ENCODE results near the gene RUFY3. TPM values are rescaled to one million over a fixed set of nuclear protein-coding genes. Genes with fewer than 3 reads are reported as not detected.
"Not testable (repeated sequence)": the region's sequence is repeated elsewhere in the genome, so short reads cannot be mapped to it uniquely, and the experiment has no call there.

Gene RUFY3
- total RNA-seq, 1 experiment from 2014 or later, result 48.0 TPM

GRCh38 chr4:70701271-70701670 lies 20.5 kb upstream of the RUFY3 start:
- no peak overlapping the region for H4K91ac ChIP-seq (ENCODE audit: insufficient read length, low read depth, low read length)
- no peak for TF ChIP-seq CTCF (conservative IDR thresholded peaks at IDR 0.05)
- no peak overlapping the region for H2BK20ac ChIP-seq (ENCODE audit: low read depth, low read length, poor library complexity, severe bottlenecking)
- no peak overlapping the region for H4K5ac ChIP-seq (ENCODE audit: insufficient read length, low read depth, low read length)
- H3K9me3 Mint-ChIP-seq, result no peaks in the 10 kb centered on the region
- no peaks in the 10 kb centered on the region for H3K36me3 Mint-ChIP-seq (ENCODE audit: insufficient read depth in 1 of 3, low read depth in 3 of 3)
- no peak overlapping the region for H2BK12ac ChIP-seq (ENCODE audit: insufficient read length, low read depth, low read length)
- H4K8ac ChIP-seq (replicated peaks; ENCODE audit: insufficient read length, low read depth, low read length), result no peak overlapping the region
- no peaks in the 10 kb centered on the region for H3K79me2 ChIP-seq (ENCODE audit: insufficient read depth, low read length)
- no peaks in the 10 kb centered on the region for H3K23me2 ChIP-seq (ENCODE audit: insufficient read length, low read depth, low read length, poor library complexity, severe bottlenecking)
- H3K4ac ChIP-seq (ENCODE audit: low read depth, low read length), result no peak overlapping the region
- no peak overlapping the region for H2AFZ ChIP-seq (ENCODE audit: low read length)
- H3K27ac ChIP-seq (ENCODE audit: insufficient read length, low read depth, low read length), result no peak overlapping the region
- no peak overlapping the region for H2AK5ac ChIP-seq (ENCODE audit: insufficient read length, low read length)
- no peak overlapping the region for H2BK15ac ChIP-seq (ENCODE audit: low read depth, low read length)
- no peak overlapping the region for H3K4me2 ChIP-seq (ENCODE audit: insufficient read depth, insufficient read length, low read length)
- H3K27ac Mint-ChIP-seq, result no peak overlapping the region
- no peak overlapping the region for H3K23ac ChIP-seq (ENCODE audit: insufficient read length, low read depth, low read length)
- H3K4me1 ChIP-seq (ENCODE audit: insufficient read depth, low read length), result no peaks in the 10 kb centered on the region; the same call in 1 of the 2 replicates
- H3K14ac ChIP-seq (ENCODE audit: insufficient read depth, low read length), result no peak overlapping the region
- no peak overlapping the region for H2BK120ac ChIP-seq (ENCODE audit: low read depth, low read length, poor library complexity, severe bottlenecking)
- no peak overlapping the region for H3T11ph ChIP-seq (ENCODE audit: low read length)
- H3K56ac ChIP-seq (ENCODE audit: insufficient read length, low read depth, low read length), result no peak overlapping the region
- H3K18ac ChIP-seq (ENCODE audit: insufficient read length, low read depth, low read length), result no peak overlapping the region
- H3K79me1 ChIP-seq (ENCODE audit: insufficient read depth, low read depth, low read length, poor library complexity, severe bottlenecking), result no peaks in the 10 kb centered on the region
- H3K4me1 Mint-ChIP-seq, result peaks cover 9 to 12% of the 10 kb centered on the region in 2 experiments
- H3K9me3 ChIP-seq (ENCODE audit: control insufficient read depth, low read depth, low read length), result no peaks in the 10 kb centered on the region
- H4K20me1 ChIP-seq (ENCODE audit: control insufficient read depth, insufficient read depth, insufficient read length), result no peaks in the 10 kb centered on the region
- H3K27me3 Mint-ChIP-seq (ENCODE audit: low read depth), result no peaks in the 10 kb centered on the region
- no peaks in the 10 kb centered on the region for H3K27me3 ChIP-seq (ENCODE audit: insufficient read depth, low read length)
- H2BK5ac ChIP-seq (ENCODE audit: insufficient read length, low read length), result no peak overlapping the region
- no peak overlapping the region for H3K9ac ChIP-seq (ENCODE audit: extremely low read depth, insufficient read length, low read length)
- DNase-seq, result no peak
- WGBS (ENCODE audit: extremely low coverage, insufficient read length, low lambda C conversion rate), result no CpG with 5 or more reads among the region's 1 CpG
- no peak overlapping the region for H3K4me3 Mint-ChIP-seq

GRCh38 chr4:70702592-70702991 lies 19.2 kb upstream of the RUFY3 start:
- not testable (repeated sequence) for H3K27ac ChIP-seq (ENCODE audit: insufficient read length, low read depth, low read length); H3T11ph ChIP-seq (ENCODE audit: low read length); H2AFZ ChIP-seq (ENCODE audit: low read length); H4K91ac ChIP-seq (ENCODE audit: insufficient read length, low read depth, low read length); H2BK15ac ChIP-seq (ENCODE audit: low read depth, low read length); H3K79me1 ChIP-seq (ENCODE audit: insufficient read depth, low read depth, low read length, poor library complexity, severe bottlenecking); H3K4me1 ChIP-seq (ENCODE audit: insufficient read depth, low read length); H4K20me1 ChIP-seq (ENCODE audit: control insufficient read depth, insufficient read depth, insufficient read length); H3K36me3 Mint-ChIP-seq (ENCODE audit: insufficient read depth in 1 of 3, low read depth in 3 of 3); H3K14ac ChIP-seq (ENCODE audit: insufficient read depth, low read length); H3K9me3 ChIP-seq (ENCODE audit: control insufficient read depth, low read depth, low read length); H4K5ac ChIP-seq (ENCODE audit: insufficient read length, low read depth, low read length); H3K27me3 Mint-ChIP-seq (ENCODE audit: low read depth); H3K79me2 ChIP-seq (ENCODE audit: insufficient read depth, low read length); H3K9me3 Mint-ChIP-seq; H3K18ac ChIP-seq (ENCODE audit: insufficient read length, low read depth, low read length); H3K4me2 ChIP-seq (ENCODE audit: insufficient read depth, insufficient read length, low read length); DNase-seq; H3K27me3 ChIP-seq (ENCODE audit: insufficient read depth, low read length); H3K9ac ChIP-seq (ENCODE audit: extremely low read depth, insufficient read length, low read length); H3K23me2 ChIP-seq (ENCODE audit: insufficient read length, low read depth, low read length, poor library complexity, severe bottlenecking); H2BK20ac ChIP-seq (ENCODE audit: low read depth, low read length, poor library complexity, severe bottlenecking); H2BK12ac ChIP-seq (ENCODE audit: insufficient read length, low read depth, low read length); H3K56ac ChIP-seq (ENCODE audit: insufficient read length, low read depth, low read length); H2AK5ac ChIP-seq (ENCODE audit: insufficient read length, low read length); H3K23ac ChIP-seq (ENCODE audit: insufficient read length, low read depth, low read length); H4K8ac ChIP-seq (replicated peaks; ENCODE audit: insufficient read length, low read depth, low read length); H3K4ac ChIP-seq (ENCODE audit: low read depth, low read length); H3K27ac Mint-ChIP-seq; H3K4me3 Mint-ChIP-seq; H2BK120ac ChIP-seq (ENCODE audit: low read depth, low read length, poor library complexity, severe bottlenecking); H2BK5ac ChIP-seq (ENCODE audit: insufficient read length, low read length)
- H3K4me1 Mint-ChIP-seq, result peaks cover 13 to 15% of the 10 kb centered on the region in 2 experiments
- no CpG with 5 or more reads among the region's 2 CpGs for WGBS (ENCODE audit: extremely low coverage, insufficient read length, low lambda C conversion rate)

Data from H9 (cell line).